22Rv1 (cell line): ENCODE data around the gene MAP3K5.

Experiments
- ZFX ChIP-seq: fragments of 450-650 bp; IDR thresholded peaks from 2 replicates; pipeline ENCODE4 v1.6.1; 2017; ENCODE audit warnings: antibody characterized with exemption, borderline replicate concordance
- TF ChIP-seq, protein P1 (sequence below): fragments of 450-650 bp; IDR thresholded peaks from 2 replicates; pipeline ENCODE4 v1.5.1; 2017; ENCODE audit warnings: mild to moderate bottlenecking

- TF ChIP-seq, protein P1, sequence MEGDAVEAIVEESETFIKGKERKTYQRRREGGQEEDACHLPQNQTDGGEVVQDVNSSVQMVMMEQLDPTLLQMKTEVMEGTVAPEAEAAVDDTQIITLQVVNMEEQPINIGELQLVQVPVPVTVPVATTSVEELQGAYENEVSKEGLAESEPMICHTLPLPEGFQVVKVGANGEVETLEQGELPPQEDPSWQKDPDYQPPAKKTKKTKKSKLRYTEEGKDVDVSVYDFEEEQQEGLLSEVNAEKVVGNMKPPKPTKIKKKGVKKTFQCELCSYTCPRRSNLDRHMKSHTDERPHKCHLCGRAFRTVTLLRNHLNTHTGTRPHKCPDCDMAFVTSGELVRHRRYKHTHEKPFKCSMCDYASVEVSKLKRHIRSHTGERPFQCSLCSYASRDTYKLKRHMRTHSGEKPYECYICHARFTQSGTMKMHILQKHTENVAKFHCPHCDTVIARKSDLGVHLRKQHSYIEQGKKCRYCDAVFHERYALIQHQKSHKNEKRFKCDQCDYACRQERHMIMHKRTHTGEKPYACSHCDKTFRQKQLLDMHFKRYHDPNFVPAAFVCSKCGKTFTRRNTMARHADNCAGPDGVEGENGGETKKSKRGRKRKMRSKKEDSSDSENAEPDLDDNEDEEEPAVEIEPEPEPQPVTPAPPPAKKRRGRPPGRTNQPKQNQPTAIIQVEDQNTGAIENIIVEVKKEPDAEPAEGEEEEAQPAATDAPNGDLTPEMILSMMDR = no peak
- TF ChIP-seq ZFX = no peak
Observed at GRCh38 chr6:136767570-136768309, 24.5 kb downstream of the MAP3K5 start.
